ENCODE measurements around the gene ZNF581.

- TF ChIP-seq, protein P1, sequence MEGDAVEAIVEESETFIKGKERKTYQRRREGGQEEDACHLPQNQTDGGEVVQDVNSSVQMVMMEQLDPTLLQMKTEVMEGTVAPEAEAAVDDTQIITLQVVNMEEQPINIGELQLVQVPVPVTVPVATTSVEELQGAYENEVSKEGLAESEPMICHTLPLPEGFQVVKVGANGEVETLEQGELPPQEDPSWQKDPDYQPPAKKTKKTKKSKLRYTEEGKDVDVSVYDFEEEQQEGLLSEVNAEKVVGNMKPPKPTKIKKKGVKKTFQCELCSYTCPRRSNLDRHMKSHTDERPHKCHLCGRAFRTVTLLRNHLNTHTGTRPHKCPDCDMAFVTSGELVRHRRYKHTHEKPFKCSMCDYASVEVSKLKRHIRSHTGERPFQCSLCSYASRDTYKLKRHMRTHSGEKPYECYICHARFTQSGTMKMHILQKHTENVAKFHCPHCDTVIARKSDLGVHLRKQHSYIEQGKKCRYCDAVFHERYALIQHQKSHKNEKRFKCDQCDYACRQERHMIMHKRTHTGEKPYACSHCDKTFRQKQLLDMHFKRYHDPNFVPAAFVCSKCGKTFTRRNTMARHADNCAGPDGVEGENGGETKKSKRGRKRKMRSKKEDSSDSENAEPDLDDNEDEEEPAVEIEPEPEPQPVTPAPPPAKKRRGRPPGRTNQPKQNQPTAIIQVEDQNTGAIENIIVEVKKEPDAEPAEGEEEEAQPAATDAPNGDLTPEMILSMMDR (IDR thresholded peaks at IDR 0.05): no peak
- TF ChIP-seq POLR2A (IDR thresholded peaks at IDR 0.05) (no peak), POLR2AphosphoS5 (IDR thresholded peaks at IDR 0.05) (no peak)
These were observed 17.5 kb downstream of the ZNF581 start for GRCh38 chr19:55660991-55661390.

Data from suprapubic skin (tissue), 4 donors.